ENCODE measurements around the gene FIBCD1. TPM values are rescaled to one million over a fixed set of nuclear protein-coding genes. Genes with fewer than 3 reads are reported as not detected.

FIBCD1 gene
- polyA plus RNA-seq, 4 donors: 0.35 to 1.5 TPM; not detected in 2

DNA sequence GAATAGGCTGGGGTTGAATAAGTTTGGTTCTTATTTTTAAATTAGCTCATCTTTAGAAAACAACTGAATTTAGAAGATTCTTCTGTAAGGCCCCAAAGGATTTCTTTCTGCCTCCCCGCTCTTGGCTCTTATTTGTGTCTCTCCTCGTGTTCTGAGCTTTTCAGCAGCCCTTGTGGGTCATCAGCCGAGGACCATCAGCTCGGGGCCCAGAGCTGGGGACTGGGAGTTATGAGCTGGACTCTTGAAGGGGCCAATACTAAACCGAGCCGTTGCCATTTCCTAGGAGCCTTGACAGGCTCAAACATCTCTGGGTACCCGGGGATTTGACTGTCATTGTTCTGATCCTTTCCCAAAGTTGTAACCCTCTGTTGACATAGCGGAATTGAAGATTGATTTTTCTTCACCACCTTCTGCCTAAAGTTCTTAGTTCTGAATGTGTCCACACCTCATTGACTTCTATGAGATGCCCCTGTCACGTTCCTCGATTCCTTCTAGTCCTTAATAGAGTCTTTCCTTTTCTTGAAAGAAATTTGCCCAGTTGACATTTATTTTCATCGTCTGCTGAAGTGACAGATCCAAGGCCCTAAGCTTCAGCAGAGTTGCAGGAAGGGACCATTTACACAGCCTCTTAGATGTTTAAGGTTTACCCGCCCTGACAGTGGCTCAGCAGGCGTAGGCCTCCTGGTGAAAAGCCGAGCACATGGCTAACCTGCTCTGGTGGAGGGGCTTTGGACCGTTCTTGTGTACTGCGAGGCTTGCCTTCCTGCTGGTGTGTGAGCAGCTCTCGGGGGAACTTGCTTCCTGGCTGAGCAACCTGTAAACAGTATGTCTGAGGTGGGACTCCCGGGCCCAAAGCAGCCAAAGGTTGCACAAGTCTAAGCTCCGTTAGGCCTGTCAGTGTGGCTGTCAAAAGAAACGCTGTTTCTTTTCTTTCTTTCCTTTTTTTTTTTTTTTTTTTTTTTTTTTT, 80.0 kb downstream of the FIBCD1 start:
- FAIRE-seq (no peak), DNase-seq (no peak)
- no peak overlapping the region for H3K4me3 ChIP-seq (ENCODE audit: low read depth in 1 of 3, low read length in 3 of 3)
- peaks cover 5 to 59% (median 12%) of the 10 kb centered on the region in 3 donors for H3K36me3 ChIP-seq (ENCODE audit: control insufficient read depth in 3 of 3, insufficient read depth in 2 of 3, low read depth in 1 of 3, low read length in 3 of 3)
- WGBS, 3 donors: 74 to 87% (median 84%) methylated on average over 20 of the region's 20 CpGs
- H3K27me3 ChIP-seq (ENCODE audit: control insufficient read depth in 3 of 3, insufficient read depth in 3 of 3, low read length in 3 of 3): no peaks in the 10 kb centered on the region
- peak overlapping the region in 1 of 3 donors; percentile 50 for H3K27ac ChIP-seq (ENCODE audit: low read depth in 1 of 3, low read length in 2 of 3)
- H3K9me3 ChIP-seq (ENCODE audit: control insufficient read depth in 2 of 2, insufficient read depth in 1 of 2, low read depth in 1 of 2, low read length in 1 of 2): no peaks in the 10 kb centered on the region
- peaks cover 0 to 26% (median 0%) of the 10 kb centered on the region in 3 donors for H3K4me1 ChIP-seq (ENCODE audit: control insufficient read depth in 3 of 3, insufficient read depth in 2 of 3, low read depth in 1 of 3, low read length in 2 of 3)

- no peak for FAIRE-seq
- H3K4me3 ChIP-seq (ENCODE audit: low read depth in 1 of 3, low read length in 3 of 3): no peak overlapping the region
- 65 to 84% (median 82%) methylated on average over 22 of the region's 22 CpGs for WGBS, 3 donors
- no peak for DNase-seq
- no peaks in the 10 kb centered on the region for H3K27me3 ChIP-seq (ENCODE audit: control insufficient read depth in 3 of 3, insufficient read depth in 3 of 3, low read length in 3 of 3)
- peaks cover 5 to 55% (median 14%) of the 10 kb centered on the region in 3 donors for H3K36me3 ChIP-seq (ENCODE audit: control insufficient read depth in 3 of 3, insufficient read depth in 2 of 3, low read depth in 1 of 3, low read length in 3 of 3)
- H3K9me3 ChIP-seq (ENCODE audit: control insufficient read depth in 2 of 2, insufficient read depth in 1 of 2, low read depth in 1 of 2, low read length in 1 of 2): no peaks in the 10 kb centered on the region
- H3K27ac ChIP-seq (ENCODE audit: low read depth in 1 of 3, low read length in 2 of 3): peak overlapping the region in 1 of 3 donors; percentile 64
- peaks cover 0 to 19% (median 0%) of the 10 kb centered on the region in 3 donors for H3K4me1 ChIP-seq (ENCODE audit: control insufficient read depth in 3 of 3, insufficient read depth in 2 of 3, low read depth in 1 of 3, low read length in 2 of 3)
These were observed 80.9 kb downstream of the FIBCD1 start for GRCh38 chr9:130857864-130858738.

GRCh38 chr9:130856474-130856873, 82.6 kb downstream of the FIBCD1 start:
- Histone ChIP-seq H3K27ac (ENCODE audit: low read depth in 1 of 3, low read length in 2 of 3) (no peak overlapping the region), H3K9me3 (ENCODE audit: control insufficient read depth in 2 of 2, insufficient read depth in 1 of 2, low read depth in 1 of 2, low read length in 1 of 2) (no peaks in the 10 kb centered on the region), H3K4me3 (ENCODE audit: low read depth in 1 of 3, low read length in 3 of 3) (no peak overlapping the region), H3K4me1 (ENCODE audit: control insufficient read depth in 3 of 3, insufficient read depth in 2 of 3, low read depth in 1 of 3, low read length in 2 of 3) (peaks cover 0 to 12% (median 0%) of the 10 kb centered on the region in 3 donors), H3K36me3 (ENCODE audit: control insufficient read depth in 3 of 3, insufficient read depth in 2 of 3, low read depth in 1 of 3, low read length in 3 of 3) (peaks cover 5 to 49% (median 14%) of the 10 kb centered on the region in 3 donors), H3K27me3 (ENCODE audit: control insufficient read depth in 3 of 3, insufficient read depth in 3 of 3, low read length in 3 of 3) (no peaks in the 10 kb centered on the region)
- no peak for FAIRE-seq
- no peak for DNase-seq
- 77 to 81% (median 81%) methylated on average over 8 of the region's 8 CpGs for WGBS, 3 donors

- H3K27me3 ChIP-seq (ENCODE audit: control insufficient read depth in 3 of 3, insufficient read depth in 3 of 3, low read length in 3 of 3): no peaks in the 10 kb centered on the region
- peaks cover 5 to 38% (median 14%) of the 10 kb centered on the region in 3 donors for H3K36me3 ChIP-seq (ENCODE audit: control insufficient read depth in 3 of 3, insufficient read depth in 2 of 3, low read depth in 1 of 3, low read length in 3 of 3)
- no peaks in the 10 kb centered on the region for H3K9me3 ChIP-seq (ENCODE audit: control insufficient read depth in 2 of 2, insufficient read depth in 1 of 2, low read depth in 1 of 2, low read length in 1 of 2)
- WGBS, 3 donors: 93 to 95% (median 94%) methylated on average over 9 of the region's 9 CpGs
- FAIRE-seq (no peak), DNase-seq (no peak)
- H3K4me3 ChIP-seq (ENCODE audit: low read depth in 1 of 3, low read length in 3 of 3): no peak overlapping the region
- no peak overlapping the region for H3K27ac ChIP-seq (ENCODE audit: low read depth in 1 of 3, low read length in 2 of 3)
- no peaks in the 10 kb centered on the region for H3K4me1 ChIP-seq (ENCODE audit: control insufficient read depth in 3 of 3, insufficient read depth in 2 of 3, low read depth in 1 of 3, low read length in 2 of 3)
These were observed 84.2 kb downstream of the FIBCD1 start for GRCh38 chr9:130854835-130855234.

GRCh38 chr9:130854092-130854491, 85.0 kb downstream of the FIBCD1 start:
- H3K9me3 ChIP-seq (ENCODE audit: control insufficient read depth in 2 of 2, insufficient read depth in 1 of 2, low read depth in 1 of 2, low read length in 1 of 2): no peaks in the 10 kb centered on the region
- no peak overlapping the region for H3K4me3 ChIP-seq (ENCODE audit: low read depth in 1 of 3, low read length in 3 of 3)
- FAIRE-seq (no peak), DNase-seq (no peak)
- 78 to 85% (median 84%) methylated on average over 8 of the region's 8 CpGs for WGBS, 3 donors
- peaks cover 5 to 32% (median 14%) of the 10 kb centered on the region in 3 donors for H3K36me3 ChIP-seq (ENCODE audit: control insufficient read depth in 3 of 3, insufficient read depth in 2 of 3, low read depth in 1 of 3, low read length in 3 of 3)
- no peaks in the 10 kb centered on the region for H3K27me3 ChIP-seq (ENCODE audit: control insufficient read depth in 3 of 3, insufficient read depth in 3 of 3, low read length in 3 of 3)
- no peaks in the 10 kb centered on the region for H3K4me1 ChIP-seq (ENCODE audit: control insufficient read depth in 3 of 3, insufficient read depth in 2 of 3, low read depth in 1 of 3, low read length in 2 of 3)
- no peak overlapping the region for H3K27ac ChIP-seq (ENCODE audit: low read depth in 1 of 3, low read length in 2 of 3)

DNA sequence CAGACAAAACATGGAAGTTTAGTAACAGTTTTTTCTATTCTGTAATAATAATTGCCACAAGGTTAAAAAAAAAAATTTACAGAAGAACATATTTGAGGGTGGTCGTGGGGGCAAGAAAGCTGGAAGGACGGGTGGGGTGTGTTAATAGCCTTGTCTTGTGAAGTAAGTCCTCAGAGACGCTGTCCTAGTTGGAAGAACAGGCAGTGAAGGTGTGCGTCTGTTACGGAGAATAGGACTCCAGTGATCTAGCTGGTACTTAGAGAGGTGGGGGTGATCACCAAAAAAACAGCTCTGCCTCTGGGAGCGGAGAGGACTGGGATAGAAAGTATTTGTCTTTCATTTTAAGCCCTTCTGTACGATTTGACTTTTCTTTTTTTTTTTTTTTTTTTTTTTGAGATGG, 86.2 kb downstream of the FIBCD1 start:
- no peak overlapping the region for H3K27ac ChIP-seq (ENCODE audit: low read depth in 1 of 3, low read length in 2 of 3)
- H3K27me3 ChIP-seq (ENCODE audit: control insufficient read depth in 3 of 3, insufficient read depth in 3 of 3, low read length in 3 of 3): no peaks in the 10 kb centered on the region
- WGBS, 3 donors: 88 to 93% (median 88%) methylated on average over 7 of the region's 7 CpGs
- H3K4me3 ChIP-seq (ENCODE audit: low read depth in 1 of 3, low read length in 3 of 3): no peak overlapping the region
- FAIRE-seq (no peak), DNase-seq (no peak)
- H3K9me3 ChIP-seq (ENCODE audit: control insufficient read depth in 2 of 2, insufficient read depth in 1 of 2, low read depth in 1 of 2, low read length in 1 of 2): no peaks in the 10 kb centered on the region
- peaks cover 5 to 26% (median 11%) of the 10 kb centered on the region in 3 donors for H3K36me3 ChIP-seq (ENCODE audit: control insufficient read depth in 3 of 3, insufficient read depth in 2 of 3, low read depth in 1 of 3, low read length in 3 of 3)
- no peaks in the 10 kb centered on the region for H3K4me1 ChIP-seq (ENCODE audit: control insufficient read depth in 3 of 3, insufficient read depth in 2 of 3, low read depth in 1 of 3, low read length in 2 of 3)

Other genes with a start within 250 kb of the FIBCD1 start
- gene EXOSC2, start 245.5 kb downstream of the FIBCD1 start, polyA plus RNA-seq: 10 to 100 TPM in 3 of 4 donors, 1 to 10 TPM in 1; 6.0 to 31.5 (median 14.9) TPM
- gene ABL1, start 104.0 kb downstream of the FIBCD1 start, polyA plus RNA-seq: 10 to 100 TPM in 3 of 4 donors, 1 to 10 TPM in 1; 8.7 to 58.1 (median 28.1) TPM
- gene QRFP, start 42.4 kb downstream of the FIBCD1 start, polyA plus RNA-seq: under 1 TPM in 2 of 4 donors, not detected in 2; 0.12 to 0.37 TPM
- under 1 TPM in 2 of 4 donors, not detected in 2; 0.25 to 0.44 TPM for gene LAMC3, start 69.9 kb upstream of the FIBCD1 start, polyA plus RNA-seq
- gene AIF1L, start 157.3 kb upstream of the FIBCD1 start, polyA plus RNA-seq: 1 to 10 TPM in 3 of 4 donors, under 1 TPM in 1; 0.45 to 9.3 (median 4.4) TPM
- 10 to 100 TPM; 16.7 to 49.7 (median 37.3) TPM for gene NUP214, start 186.3 kb upstream of the FIBCD1 start, polyA plus RNA-seq

Measured in small intestine (tissue), 7 donors.